GM19328 (cell line): ENCODE data around the gene FOXS1.

Experiments
- ATAC-seq: cut with Tn5 transposase; IDR thresholded peaks from one replicate; pipeline ENCODE4 v1.9.1; 2021; ENCODE audit warnings: mild to moderate bottlenecking, moderate library complexity; ENCODE audit not compliant: unreplicated experiment

FOXS1 gene

DNA sequence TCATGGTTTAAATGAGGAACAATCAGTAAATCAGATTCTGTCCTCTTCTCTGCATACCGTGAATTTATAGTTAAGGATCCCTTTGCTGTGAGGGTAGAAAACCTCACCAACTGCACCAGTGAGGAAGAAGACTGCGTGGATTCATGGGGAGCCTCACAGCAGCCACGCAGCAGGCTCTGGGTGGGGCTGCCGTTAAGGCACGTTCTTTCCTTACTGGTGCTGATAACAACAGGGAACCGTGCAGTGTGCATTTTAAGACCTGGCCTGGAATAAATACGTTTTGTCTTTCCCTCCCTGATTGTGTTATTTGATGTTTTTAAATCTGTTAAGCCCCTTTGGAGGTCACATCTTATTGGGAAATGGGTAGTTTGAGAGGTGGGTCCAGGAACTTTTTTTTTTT lies 43.9 kb downstream of the FOXS1 start:
- no peak for ATAC-seq

DNA sequence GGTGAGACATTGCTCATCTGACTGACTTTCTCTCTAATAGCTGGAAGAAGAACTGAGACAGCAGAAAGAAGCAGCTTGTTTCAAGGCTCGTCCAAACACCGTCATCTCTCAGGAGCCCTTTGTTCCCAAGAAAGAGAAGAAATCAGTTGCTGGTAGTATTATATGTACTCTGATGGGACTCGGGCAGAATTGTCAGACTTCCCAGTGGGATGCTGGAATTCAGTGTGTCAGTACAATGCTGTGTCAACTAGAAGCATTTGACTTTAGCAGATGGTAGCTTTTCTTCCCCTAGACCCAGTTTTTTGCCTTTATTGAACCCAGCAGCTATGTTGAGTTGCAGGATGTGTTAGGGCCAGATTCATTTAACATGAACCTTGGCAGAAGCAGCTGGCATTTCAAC lies 48.0 kb downstream of the FOXS1 start:
- no peak for ATAC-seq
